WTC11 (cell line): ENCODE measurements around the gene FPR3. TPM values are rescaled to one million over a fixed set of nuclear protein-coding genes. Genes with fewer than 3 reads are reported as not detected.
"Not testable (repeated sequence)": the region's sequence is repeated elsewhere in the genome, so short reads cannot be mapped to it uniquely, and the experiment has no call there.

Experiments used
- ATAC-seq: fragments of 200-7000 bp; cut with Tn5 transposase; 2 replicates; pipeline ENCODE4 v1.10.0; 2021; ENCODE audit warnings: mild to moderate bottlenecking, moderate library complexity
- CTCF ChIA-PET: fragments of 300-600 bp; sonication (Branson Sonifier 250); formaldehyde crosslinking; loops from one replicate; lab custom pipeline; 2021; ENCODE audit warnings: antibody characterized with exemption; lab: Charles Lee
- POLR2A ChIA-PET: fragments of 350-600 bp; sonication (Branson Sonifier 250); formaldehyde crosslinking; loops from one replicate; lab custom pipeline; 2021; ENCODE audit warnings: antibody characterized with exemption; lab: Charles Lee
- DNase-seq: peaks from one replicate; pipeline ENCODE4 v3.0.0; 2021; ENCODE audit warnings: low spot score
- H3K27ac Mint-ChIP-seq: 2 replicates; pipeline ENCODE4 v1.8.0; 2021; ENCODE audit warnings: mixed read lengths
- H3K27me3 Mint-ChIP-seq: 2 replicates; pipeline ENCODE4 v1.8.0; 2021; ENCODE audit warnings: low read depth, mild to moderate bottlenecking, moderate library complexity, mixed read lengths
- H3K36me3 Mint-ChIP-seq: 2 replicates; pipeline ENCODE4 v1.8.0; 2021; ENCODE audit warnings: mixed read lengths
- H3K4me1 Mint-ChIP-seq: 2 replicates; pipeline ENCODE4 v1.8.0; 2022; ENCODE audit warnings: mixed read lengths
- H3K4me3 Mint-ChIP-seq: 2 replicates; pipeline ENCODE4 v1.8.0; 2021; ENCODE audit warnings: mild to moderate bottlenecking, moderate library complexity, mixed read lengths
- H3K9me3 Mint-ChIP-seq: 2 replicates; pipeline ENCODE4 v1.8.0; 2021; ENCODE audit warnings: mixed read lengths
- ATF3 ChIP-seq: sonication (generic); formaldehyde crosslinking; conservative IDR thresholded peaks from 2 replicates; pipeline ENCODE4 v1.8.1; 2022; ENCODE audit warnings: mild to moderate bottlenecking, missing genetic modification reagents
- E2F5 ChIP-seq: sonication (generic); formaldehyde crosslinking; IDR thresholded peaks from 2 replicates; pipeline ENCODE4 v1.8.1; 2022; ENCODE audit warnings: mild to moderate bottlenecking, moderate library complexity, missing genetic modification reagents
- ESRRA ChIP-seq: sonication (generic); formaldehyde crosslinking; IDR thresholded peaks from 2 replicates; pipeline ENCODE4 v1.8.1; 2022; ENCODE audit warnings: mild to moderate bottlenecking, missing genetic modification reagents, borderline replicate concordance
- FOXJ3 ChIP-seq: sonication (generic); formaldehyde crosslinking; IDR thresholded peaks from 2 replicates; pipeline ENCODE4 v1.9.0; 2021; ENCODE audit warnings: missing genetic modification reagents, mild to moderate bottlenecking, borderline replicate concordance
- MXD4 ChIP-seq: fragments of 250-450 bp; sonication (Bioruptor Pico); IDR thresholded peaks from 2 replicates; pipeline ENCODE4 v1.8.0; 2021; ENCODE audit warnings: mild to moderate bottlenecking, moderate library complexity, borderline replicate concordance
- MYBL2 ChIP-seq: sonication (generic); formaldehyde crosslinking; IDR thresholded peaks from 2 replicates; pipeline ENCODE4 v1.8.1; 2023; ENCODE audit warnings: mild to moderate bottlenecking, moderate library complexity, missing genetic modification reagents
- NFATC4 ChIP-seq: fragments of 250-450 bp; sonication (Bioruptor Pico); IDR thresholded peaks from 2 replicates; pipeline ENCODE4 v1.9.0; 2021; ENCODE audit warnings: mild to moderate bottlenecking
- PRDM15 ChIP-seq: sonication (generic); formaldehyde crosslinking; IDR thresholded peaks from 2 replicates; pipeline ENCODE4 v1.8.0; 2022; ENCODE audit warnings: missing genetic modification reagents
- SMAD4 ChIP-seq: sonication (generic); formaldehyde crosslinking; IDR thresholded peaks from 2 replicates; pipeline ENCODE4 v1.8.0; 2022; ENCODE audit warnings: mild to moderate bottlenecking, missing genetic modification reagents
- TEAD1 ChIP-seq: sonication (generic); formaldehyde crosslinking; IDR thresholded peaks from 2 replicates; pipeline ENCODE4 v1.8.0; 2022; ENCODE audit warnings: mild to moderate bottlenecking, missing genetic modification reagents
- USF1 ChIP-seq: sonication (generic); formaldehyde crosslinking; IDR thresholded peaks from 2 replicates; pipeline ENCODE4 v1.8.0; 2022; ENCODE audit warnings: mild to moderate bottlenecking, missing genetic modification reagents
- ZBTB21 ChIP-seq: sonication (generic); formaldehyde crosslinking; IDR thresholded peaks from 2 replicates; pipeline ENCODE4 v1.8.1; 2023; ENCODE audit warnings: mild to moderate bottlenecking, missing genetic modification reagents, borderline replicate concordance
- ZNF219 ChIP-seq: sonication (generic); formaldehyde crosslinking; IDR thresholded peaks from 2 replicates; pipeline ENCODE4 v1.8.0; 2023; ENCODE audit warnings: missing genetic modification reagents, mild to moderate bottlenecking, borderline replicate concordance
- ZNF423 ChIP-seq: fragments of 250-450 bp; sonication (Bioruptor Pico); IDR thresholded peaks from 2 replicates; pipeline ENCODE4 v2.1.2; 2022; ENCODE audit warnings: mild to moderate bottlenecking, moderate library complexity
- total RNA-seq: library from RNA; stranded (reverse); gene quantifications from 3 replicates; pipeline ENCODE4 v1.2.3, GENCODE V29; 2021
- TF ChIP-seq, protein P1 (sequence below): fragments of 250-450 bp; sonication (Bioruptor Pico); IDR thresholded peaks from 2 replicates; pipeline ENCODE4 v1.9.0; 2021; ENCODE audit warnings: mild to moderate bottlenecking
- TF ChIP-seq, protein P2 (sequence below): fragments of 200-600 bp; IDR thresholded peaks from 2 replicates; pipeline ENCODE4 v1.8.0; 2022; ENCODE audit warnings: antibody characterized with exemption

Gene FPR3
- total RNA-seq, 1 experiment from 2014 or later = not detected

GRCh38 chr19:51772977-51773376 is 22.0 kb upstream of the FPR3 start (continued):
- no peak for TF ChIP-seq E2F5

- H3K4me1 Mint-ChIP-seq, ATAC-seq, H3K27ac Mint-ChIP-seq, H3K36me3 Mint-ChIP-seq, POLR2A ChIA-PET, H3K4me3 Mint-ChIP-seq, H3K9me3 Mint-ChIP-seq, DNase-seq: not testable (repeated sequence)
- CTCF ChIA-PET = interaction anchor here (1.3 to 2.6 kb wide), 4 partner anchors 64 to 119 kb away, joined by 4 to 46 read pairs (median 35); no protein-coding TSS in a partner anchor
- H3K27me3 Mint-ChIP-seq = peaks cover 34% of the 10 kb centered on the region
Observed at GRCh38 chr19:51776561-51776960, 18.4 kb upstream of the FPR3 start.

DNA sequence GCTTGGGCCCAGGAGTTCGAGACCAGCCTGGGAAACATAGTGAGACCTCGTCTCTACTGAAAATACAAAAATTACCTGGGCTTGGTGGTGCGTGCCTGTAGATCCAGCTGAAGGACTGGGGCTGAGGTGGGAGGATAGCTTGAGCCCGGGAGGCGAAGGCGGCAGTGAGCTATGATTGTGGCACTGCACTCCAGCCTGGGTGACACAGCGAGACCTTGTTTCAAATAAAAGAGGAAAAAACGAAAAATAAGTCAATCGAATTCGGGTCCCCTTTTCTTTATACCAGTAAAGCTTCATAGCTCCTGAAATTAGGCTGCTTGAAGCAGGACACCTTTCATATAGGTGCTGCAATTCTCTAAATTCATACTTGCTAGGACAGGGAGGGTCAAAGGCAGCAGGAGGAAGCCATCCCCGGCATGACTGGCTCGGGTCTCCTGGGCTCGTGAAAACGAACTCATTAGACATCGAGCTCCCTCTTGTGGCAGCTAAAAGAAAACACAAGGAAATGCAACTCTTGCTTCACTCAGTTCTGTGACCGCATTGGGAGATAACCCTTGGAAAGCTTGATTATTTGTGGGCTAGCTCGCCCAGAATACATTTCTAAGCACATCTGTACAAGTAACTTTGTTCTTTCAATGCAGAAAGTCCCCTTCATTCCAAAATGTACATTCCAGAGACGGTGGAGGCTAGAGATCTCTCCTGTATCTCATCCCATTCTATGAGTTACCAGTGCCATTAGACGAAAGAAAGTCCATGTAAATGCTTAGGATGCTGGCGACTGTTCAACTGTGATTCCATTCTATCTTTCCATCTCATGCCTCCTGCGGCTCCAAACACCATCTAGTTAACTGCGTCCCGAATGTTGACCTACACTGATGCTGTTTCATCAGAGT is 17.1 kb upstream of the FPR3 start:
- H3K27ac Mint-ChIP-seq = no peak overlapping the region
- DNase-seq = peak; percentile 59
- H3K27me3 Mint-ChIP-seq = peaks cover 37% of the 10 kb centered on the region
- H3K4me3 Mint-ChIP-seq = no peak overlapping the region
- peaks cover 4% of the 10 kb centered on the region; the same call in 1 of the 2 replicates for H3K9me3 Mint-ChIP-seq
- no peak for TF ChIP-seq USF1 (CRISPR knock-in tag)
- TF ChIP-seq, protein P1, sequence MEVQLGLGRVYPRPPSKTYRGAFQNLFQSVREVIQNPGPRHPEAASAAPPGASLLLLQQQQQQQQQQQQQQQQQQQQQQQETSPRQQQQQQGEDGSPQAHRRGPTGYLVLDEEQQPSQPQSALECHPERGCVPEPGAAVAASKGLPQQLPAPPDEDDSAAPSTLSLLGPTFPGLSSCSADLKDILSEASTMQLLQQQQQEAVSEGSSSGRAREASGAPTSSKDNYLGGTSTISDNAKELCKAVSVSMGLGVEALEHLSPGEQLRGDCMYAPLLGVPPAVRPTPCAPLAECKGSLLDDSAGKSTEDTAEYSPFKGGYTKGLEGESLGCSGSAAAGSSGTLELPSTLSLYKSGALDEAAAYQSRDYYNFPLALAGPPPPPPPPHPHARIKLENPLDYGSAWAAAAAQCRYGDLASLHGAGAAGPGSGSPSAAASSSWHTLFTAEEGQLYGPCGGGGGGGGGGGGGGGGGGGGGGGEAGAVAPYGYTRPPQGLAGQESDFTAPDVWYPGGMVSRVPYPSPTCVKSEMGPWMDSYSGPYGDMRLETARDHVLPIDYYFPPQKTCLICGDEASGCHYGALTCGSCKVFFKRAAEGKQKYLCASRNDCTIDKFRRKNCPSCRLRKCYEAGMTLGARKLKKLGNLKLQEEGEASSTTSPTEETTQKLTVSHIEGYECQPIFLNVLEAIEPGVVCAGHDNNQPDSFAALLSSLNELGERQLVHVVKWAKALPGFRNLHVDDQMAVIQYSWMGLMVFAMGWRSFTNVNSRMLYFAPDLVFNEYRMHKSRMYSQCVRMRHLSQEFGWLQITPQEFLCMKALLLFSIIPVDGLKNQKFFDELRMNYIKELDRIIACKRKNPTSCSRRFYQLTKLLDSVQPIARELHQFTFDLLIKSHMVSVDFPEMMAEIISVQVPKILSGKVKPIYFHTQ (CRISPR knock-in tag) = no peak
- TF ChIP-seq, protein P2, sequence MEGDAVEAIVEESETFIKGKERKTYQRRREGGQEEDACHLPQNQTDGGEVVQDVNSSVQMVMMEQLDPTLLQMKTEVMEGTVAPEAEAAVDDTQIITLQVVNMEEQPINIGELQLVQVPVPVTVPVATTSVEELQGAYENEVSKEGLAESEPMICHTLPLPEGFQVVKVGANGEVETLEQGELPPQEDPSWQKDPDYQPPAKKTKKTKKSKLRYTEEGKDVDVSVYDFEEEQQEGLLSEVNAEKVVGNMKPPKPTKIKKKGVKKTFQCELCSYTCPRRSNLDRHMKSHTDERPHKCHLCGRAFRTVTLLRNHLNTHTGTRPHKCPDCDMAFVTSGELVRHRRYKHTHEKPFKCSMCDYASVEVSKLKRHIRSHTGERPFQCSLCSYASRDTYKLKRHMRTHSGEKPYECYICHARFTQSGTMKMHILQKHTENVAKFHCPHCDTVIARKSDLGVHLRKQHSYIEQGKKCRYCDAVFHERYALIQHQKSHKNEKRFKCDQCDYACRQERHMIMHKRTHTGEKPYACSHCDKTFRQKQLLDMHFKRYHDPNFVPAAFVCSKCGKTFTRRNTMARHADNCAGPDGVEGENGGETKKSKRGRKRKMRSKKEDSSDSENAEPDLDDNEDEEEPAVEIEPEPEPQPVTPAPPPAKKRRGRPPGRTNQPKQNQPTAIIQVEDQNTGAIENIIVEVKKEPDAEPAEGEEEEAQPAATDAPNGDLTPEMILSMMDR = peak; percentile 63
- no peak for TF ChIP-seq TEAD1 (CRISPR knock-in tag)
- TF ChIP-seq NFATC4 (CRISPR knock-in tag) = no peak
- H3K4me1 Mint-ChIP-seq = peaks cover 8% of the 10 kb centered on the region
- ChIA-PET CTCF (interaction anchor here (0.6 to 2.6 kb wide), 37 partner anchors 10 to 489 kb away, joined by 3 to 46 read pairs (median 4); partner anchors contain the start of gene FPR2), POLR2A (interaction anchor here (0.6 to 1.1 kb wide), 2 partner anchors 75 to 109 kb away, joined by 4 read pairs; no protein-coding TSS in a partner anchor)
- no peaks in the 10 kb centered on the region for H3K36me3 Mint-ChIP-seq
- ATAC-seq = peak; percentile 96

DNA sequence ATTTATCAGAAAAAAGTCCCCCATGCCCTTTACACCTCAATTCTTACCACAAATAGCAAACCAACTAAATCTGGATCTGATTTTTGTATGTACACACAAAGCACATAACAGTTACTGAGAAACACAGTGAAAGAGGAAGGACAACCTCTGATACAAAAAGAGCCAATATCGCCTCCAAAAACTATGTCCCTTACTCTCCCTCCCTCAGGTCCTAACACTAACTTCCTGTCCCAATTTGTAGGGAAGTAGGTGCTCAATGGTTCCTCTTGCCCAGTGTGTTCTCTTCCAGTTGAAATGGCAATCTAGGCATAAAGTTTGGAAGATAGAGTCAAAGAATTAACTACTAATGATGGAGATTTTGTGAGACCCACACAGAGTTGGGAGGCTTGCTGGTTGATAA is 15.8 kb upstream of the FPR3 start:
- H3K27me3 Mint-ChIP-seq = peaks cover 30% of the 10 kb centered on the region
- H3K27ac Mint-ChIP-seq = no peak overlapping the region
- ChIA-PET CTCF (interaction anchor here (1.2 to 2.6 kb wide), 7 partner anchors 18 to 198 kb away, joined by 3 to 46 read pairs (median 13); partner anchors contain the start of gene FPR2), POLR2A (no interaction called here)
- no peaks in the 10 kb centered on the region; the same call in 1 of the 2 replicates for H3K9me3 Mint-ChIP-seq
- no peak for ATAC-seq
- no peak for DNase-seq
- no peak overlapping the region for H3K4me3 Mint-ChIP-seq
- H3K4me1 Mint-ChIP-seq = peaks cover 8% of the 10 kb centered on the region
- H3K36me3 Mint-ChIP-seq = no peaks in the 10 kb centered on the region
- TF ChIP-seq ZBTB21 (CRISPR knock-in tag) (no peak), SMAD4 (CRISPR knock-in tag) (no peak), MXD4 (CRISPR knock-in tag) (no peak), MYBL2 (CRISPR knock-in tag) (no peak), PRDM15 (CRISPR knock-in tag) (no peak), ZNF219 (no peak), FOXJ3 (CRISPR knock-in tag) (no peak), E2F5 (no peak), ZNF423 (CRISPR knock-in tag) (no peak), NFATC4 (CRISPR knock-in tag) (no peak), ESRRA (no peak), ATF3 (no peak)
